OCI-LY3 (cell line): ENCODE measurements around the gene ELOA.

Source experiments
- H2AFZ ChIP-seq: fragments of 200-600, 300-600 bp; shearing (Covaris generic); 2 replicates; pipeline ENCODE4 v1.6.0; 2014; ENCODE audit warnings: antibody characterized with exemption, low read depth, low read length
- H3K27ac ChIP-seq: fragments of 200-600, 300-600 bp; sonication (generic); 2 replicates; pipeline ENCODE4 v1.5.1; 2014; ENCODE audit warnings: mild to moderate bottlenecking, low read length, moderate library complexity, mixed read lengths
- H3K27me3 ChIP-seq: fragments of 200-600, 300-600 bp; sonication (generic); 2 replicates; pipeline ENCODE4 v1.6.1; 2014; ENCODE audit warnings: low read depth, low read length, mixed read lengths
- H3K36me3 ChIP-seq: fragments of 200-600, 300-600 bp; sonication (generic); replicated peaks from 2 replicates; pipeline ENCODE3; 2014; ENCODE audit warnings: low read depth, low read length, mixed read lengths
- H3K4me1 ChIP-seq: fragments of 300-600, 200-600 bp; sonication (generic); 2 replicates; pipeline ENCODE4 v1.6.1; 2014; ENCODE audit warnings: low read length, mixed read lengths
- H3K4me2 ChIP-seq: fragments of 200-600, 300-600 bp; sonication (generic); 2 replicates; pipeline ENCODE4 v1.6.1; 2014; ENCODE audit warnings: low read length, mixed read lengths
- H3K4me3 ChIP-seq: fragments of 300-600, 200-600 bp; sonication (generic); 2 replicates; pipeline ENCODE4 v1.5.1; 2014; ENCODE audit warnings: antibody characterized with exemption, mild to moderate bottlenecking, low read length, moderate library complexity
- H3K79me2 ChIP-seq: fragments of 300-600, 200-600 bp; shearing (Covaris generic); 2 replicates; pipeline ENCODE4 v1.6.1; 2014; ENCODE audit warnings: mild to moderate bottlenecking, low read length, mixed read lengths
- H3K9ac ChIP-seq: fragments of 300-600, 200-600 bp; shearing (Covaris generic); 2 replicates; pipeline ENCODE4 v1.6.0; 2014; ENCODE audit warnings: mild to moderate bottlenecking, low read length, moderate library complexity
- H3K9me3 ChIP-seq: fragments of 200-600, 300-600 bp; shearing (Covaris generic); 2 replicates; pipeline ENCODE4 v1.6.1; 2014; ENCODE audit warnings: low read length, mixed read lengths; ENCODE audit not compliant: insufficient read depth
- H4K20me1 ChIP-seq: fragments of 200-600, 300-600 bp; sonication (generic); 2 replicates; pipeline ENCODE4 v1.6.1; 2016; ENCODE audit warnings: low read length, mixed read lengths; ENCODE audit not compliant: insufficient read depth
- CTCF ChIP-seq: fragments of 200-600, 300-600 bp; sonication (generic); IDR thresholded peaks from 2 replicates; pipeline ENCODE4 v1.5.1; 2014; ENCODE audit warnings: antibody characterized with exemption, low read length, low read depth
- EZH2phosphoT487 ChIP-seq: fragments of 200-600 bp; shearing (Covaris generic); IDR thresholded peaks from 2 replicates; pipeline ENCODE4 v1.6.1; 2018; ENCODE audit warnings: antibody characterized with exemption, mixed run types, low read depth

ELOA gene

GRCh38 chr1:23743287-23744152 lies at the start of gene ELOA:
ELOA (plus strand) TSS chr1:23743471; CDS start chr1:23743504, 33 bp downstream.
- H3K27me3 ChIP-seq, result no peaks in the 10 kb centered on the region
- peaks cover 25% of the 10 kb centered on the region for H3K36me3 ChIP-seq
- H3K4me3 ChIP-seq, result peak within 1 kb of the TSS; percentile 91
- H3K27ac ChIP-seq, result peak within 1 kb of the TSS; percentile 71
- H3K79me2 ChIP-seq, result peaks cover 58% of the 10 kb centered on the region
- peak within 1 kb of the TSS; percentile 92 for H3K9ac ChIP-seq
- no peaks in the 10 kb centered on the region for H3K9me3 ChIP-seq
- H3K4me2 ChIP-seq, result peak within 1 kb of the TSS; percentile 100
- peaks cover 39% of the 10 kb centered on the region for H3K4me1 ChIP-seq
- peak within 1 kb of the TSS; percentile 46; the same call in 1 of the 2 replicates for H2AFZ ChIP-seq
- peaks cover 32% of the 10 kb centered on the region for H4K20me1 ChIP-seq
- TF ChIP-seq EZH2phosphoT487 (no peak), CTCF (no peak)

- Histone ChIP-seq H2AFZ (no peak overlapping the region), H4K20me1 (peaks cover 64% of the 10 kb centered on the region), H3K9me3 (no peaks in the 10 kb centered on the region), H3K4me1 (peaks cover 22% of the 10 kb centered on the region), H3K4me3 (peak overlapping the region; percentile 98; the same call in 1 of the 2 replicates), H3K27ac (no peak overlapping the region), H3K79me2 (peaks cover 72% of the 10 kb centered on the region), H3K4me2 (peak overlapping the region; percentile 87), H3K9ac (no peak overlapping the region), H3K36me3 (peaks cover 60% of the 10 kb centered on the region), H3K27me3 (no peaks in the 10 kb centered on the region)
- TF ChIP-seq EZH2phosphoT487 (no peak), CTCF (no peak)
Measured at GRCh38 chr1:23693599-23693998, 49.7 kb upstream of the ELOA start.

DNA sequence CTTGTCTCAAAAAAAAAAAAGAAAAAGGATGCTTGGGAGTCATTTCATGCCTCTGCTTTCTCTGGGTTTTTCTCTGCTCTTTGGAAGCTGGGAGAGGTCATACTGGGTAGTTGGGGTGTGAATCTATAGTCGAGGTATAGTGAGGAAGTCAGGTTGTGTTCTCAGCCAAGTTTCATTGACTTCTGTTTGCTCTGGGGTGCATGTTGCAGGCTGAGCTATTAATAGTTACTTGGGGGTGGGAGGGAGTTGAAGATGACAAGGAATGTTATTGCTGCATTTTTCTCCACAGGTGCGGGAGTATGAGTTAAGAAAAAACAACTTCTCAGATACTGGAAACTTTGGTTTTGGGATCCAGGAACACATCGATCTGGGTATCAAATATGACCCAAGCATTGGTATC lies 48.9 kb upstream of the ELOA start:
- Histone ChIP-seq H3K27ac (no peak overlapping the region), H3K4me2 (no peak overlapping the region), H3K4me3 (no peak overlapping the region), H3K9ac (no peak overlapping the region), H3K27me3 (no peaks in the 10 kb centered on the region), H3K9me3 (no peaks in the 10 kb centered on the region), H3K4me1 (peaks cover 22% of the 10 kb centered on the region), H3K79me2 (peaks cover 80% of the 10 kb centered on the region), H4K20me1 (peaks cover 71% of the 10 kb centered on the region), H3K36me3 (peaks cover 66% of the 10 kb centered on the region), H2AFZ (no peak overlapping the region)
- TF ChIP-seq CTCF (no peak), EZH2phosphoT487 (no peak)

DNA sequence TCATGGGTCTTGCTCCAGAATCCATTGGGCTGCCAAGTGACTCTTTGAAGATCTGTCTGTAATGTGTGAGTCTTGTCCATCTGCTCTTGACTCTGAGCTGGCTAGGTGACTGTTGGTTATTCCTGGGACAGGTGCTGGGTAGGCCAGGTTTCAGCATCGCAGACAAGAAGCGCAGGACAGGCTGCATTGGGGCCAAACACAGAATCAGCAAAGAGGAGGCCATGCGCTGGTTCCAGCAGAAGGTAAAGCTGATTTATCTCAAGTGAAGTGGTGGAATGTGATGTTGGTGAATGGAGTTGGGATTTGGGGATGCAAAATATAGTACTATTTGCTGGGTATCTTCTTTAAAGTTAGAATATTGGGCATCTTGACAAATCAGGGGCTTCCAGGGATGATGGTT lies 47.6 kb upstream of the ELOA start:
- no peak overlapping the region for H3K4me3 ChIP-seq
- TF ChIP-seq EZH2phosphoT487, result no peak
- TF ChIP-seq CTCF, result no peak
- H3K27me3 ChIP-seq, result no peaks in the 10 kb centered on the region
- peaks cover 76% of the 10 kb centered on the region for H3K36me3 ChIP-seq
- peaks cover 22% of the 10 kb centered on the region for H3K4me1 ChIP-seq
- H3K27ac ChIP-seq, result no peak overlapping the region
- H3K4me2 ChIP-seq, result no peak overlapping the region
- H3K79me2 ChIP-seq, result peaks cover 92% of the 10 kb centered on the region
- no peak overlapping the region for H3K9ac ChIP-seq
- no peak overlapping the region for H2AFZ ChIP-seq
- H4K20me1 ChIP-seq, result peaks cover 82% of the 10 kb centered on the region
- H3K9me3 ChIP-seq, result no peaks in the 10 kb centered on the region
